Thyroid gland (tissue), 4 donors: Measurements from ENCODE around the gene CDYL.

Source experiments
- CTCF ChIP-seq, 6 experiments: fragments of 200-600 bp in 3 of 6; fragments of 450-650 bp in 3 of 6; sonication (generic) in 3 of 6; IDR thresholded peaks; one replicate each; pipeline ENCODE4 v1.5.1; 2016 to 2019; ENCODE audit warnings: antibody characterized with exemption in 6 of 6, mild to moderate bottlenecking in 2 of 6, inconsistent platforms in 1 of 6, moderate library complexity in 1 of 6
- POLR2A ChIP-seq, 2 donors: fragments of 450-650 bp; IDR thresholded peaks; one replicate each; pipeline ENCODE4 v1.6.1; 2017; ENCODE audit warnings: antibody characterized with exemption in 2 of 2, mild to moderate bottlenecking in 2 of 2, moderate library complexity in 1 of 2

- TF ChIP-seq CTCF (IDR thresholded peaks at IDR 0.05) = no peak
- TF ChIP-seq POLR2A (IDR thresholded peaks at IDR 0.05) = no peak
Measured at GRCh38 chr6:4953440-4953839, 177.2 kb downstream of the CDYL start.
